Stimulated activated CD8-positive, alpha-beta memory T cell treated with anti-CD3 and anti-CD28 coated beads, Interleukin-7, amount 100 ng/mL, for 24 hours (primary cell): ENCODE measurements around the gene MAD2L2.

Experiments
- DNase-seq: peaks from one replicate; pipeline ENCODE4 v3.0.0-alpha.2; 2020; ENCODE audit warnings: low read depth

The MAD2L2 gene

DNA sequence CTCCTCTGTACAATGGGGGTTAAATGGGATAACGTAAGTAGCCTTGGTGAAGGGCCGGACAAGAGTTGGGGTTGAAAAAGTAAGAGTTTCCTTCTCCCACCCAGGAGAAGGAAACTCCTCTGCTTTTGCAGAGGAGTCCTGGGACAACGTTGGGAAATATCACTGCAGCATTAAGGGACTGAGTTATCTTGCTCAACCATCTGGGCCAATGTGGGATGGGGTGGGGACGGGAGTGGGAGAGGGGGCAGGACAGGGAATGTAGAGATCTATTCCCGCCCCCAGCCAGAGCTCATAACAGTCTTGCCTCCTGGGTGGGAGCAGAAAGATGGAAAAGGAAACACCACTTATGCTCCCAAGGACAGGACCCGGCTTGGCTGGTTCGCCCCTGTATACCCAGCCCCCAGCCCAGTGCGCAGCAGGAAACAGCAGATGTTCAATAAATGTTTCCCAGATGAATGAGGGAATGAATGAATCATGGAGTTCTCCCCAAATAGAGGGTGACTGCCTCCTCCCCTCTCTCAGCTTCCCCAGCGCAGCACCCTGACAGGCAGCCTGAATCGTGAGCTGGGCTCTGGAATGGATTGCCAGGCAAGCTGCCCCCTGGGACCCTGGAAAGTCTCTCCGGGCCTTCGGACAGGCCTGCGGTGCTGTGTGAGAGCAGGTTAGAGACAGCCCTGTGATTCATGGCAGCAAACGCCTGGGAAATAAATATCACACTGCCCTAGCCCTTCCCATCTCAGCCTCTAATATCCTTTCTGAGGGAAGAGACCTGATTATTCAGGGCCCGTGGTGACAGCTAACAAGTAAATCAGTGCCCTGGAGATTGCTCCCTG, 51.5 kb downstream of the MAD2L2 start:
- no peak for DNase-seq

DNA sequence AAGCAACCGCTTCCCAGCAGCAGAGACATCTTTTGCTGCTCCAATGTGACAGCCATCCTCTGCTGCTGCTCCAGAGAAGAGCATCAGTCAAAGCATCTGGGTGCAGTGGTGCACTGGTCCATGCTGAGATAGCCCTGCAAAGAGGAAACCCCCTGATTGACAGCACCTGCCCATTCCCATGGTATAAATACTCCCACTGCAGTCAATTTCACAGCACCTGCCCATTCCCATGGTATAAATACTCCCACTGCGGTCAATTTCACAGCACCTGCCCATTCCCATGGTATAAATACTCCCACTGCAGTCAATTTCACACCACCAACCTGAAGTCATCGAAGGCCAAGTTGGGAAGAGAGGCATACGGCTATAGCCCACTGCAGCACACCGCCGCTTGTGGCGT, 52.2 kb downstream of the MAD2L2 start:
- no peak for DNase-seq

DNA sequence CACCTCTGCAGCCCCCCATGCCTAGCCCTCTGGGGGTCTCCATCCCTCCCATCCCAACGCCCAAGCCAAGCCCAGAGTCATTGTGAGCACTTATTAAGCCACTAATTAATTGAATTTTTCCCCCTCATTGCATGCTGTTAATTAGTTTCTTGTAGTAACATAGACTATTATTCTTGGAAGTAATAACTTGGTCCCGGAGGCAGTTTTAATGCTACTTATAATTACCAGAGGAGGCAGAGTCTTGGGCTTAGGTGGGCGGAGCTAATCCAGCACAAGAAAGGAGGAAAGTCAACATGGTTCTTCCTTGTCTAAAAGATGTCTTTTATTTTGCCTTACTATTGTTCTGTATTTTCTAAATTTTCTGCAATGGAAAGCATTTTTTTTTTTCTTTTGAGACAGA, 54.4 kb downstream of the MAD2L2 start:
- DNase-seq: no peak
